ENCODE data around the gene UNCX. TPM values are rescaled to one million over a fixed set of nuclear protein-coding genes. Genes with fewer than 3 reads are reported as not detected.

The UNCX gene
- total and polyA plus RNA-seq, 12 donors = not detected

GRCh38 chr7:1248143-1248915 lies 15.7 kb downstream of the UNCX start:
- intact Hi-C loops (cut with DNase I) = no loop called here
- H3K9me3 ChIP-seq (replicated peaks in 1 of 3) = no peaks in the 10 kb centered on the region
- peaks cover 0 to 17% of the 10 kb centered on the region in 2 donors for H3K4me1 ChIP-seq (replicated peaks in 1 of 2)
- H3K27ac ChIP-seq = no peak overlapping the region
- H3K36me3 ChIP-seq (replicated peaks in 1 of 2) = no peaks in the 10 kb centered on the region
- 5 to 11% (median 7%) methylated on average over 13 to 27 of the region's 27 CpGs for whole genome bisulfite sequencing, 4 donors
- peaks cover 84% of the 10 kb centered on the region for H3K27me3 ChIP-seq
- TF ChIP-seq POLR2A (IDR thresholded peaks at IDR 0.05) (no peak), CTCF (IDR thresholded peaks at IDR 0.05) (no peak)
- no peak for DNase-seq
- no peak overlapping the region for H3K4me3 ChIP-seq

GRCh38 chr7:1248916-1249581 lies 16.4 kb downstream of the UNCX start:
- intact Hi-C loops (cut with DNase I) = no loop called here
- TF ChIP-seq CTCF (IDR thresholded peaks at IDR 0.05) (no peak), POLR2A (IDR thresholded peaks at IDR 0.05) (no peak)
- DNase-seq = no peak
- no peak overlapping the region for H3K27ac ChIP-seq
- H3K27me3 ChIP-seq = peaks cover 83% of the 10 kb centered on the region
- WGBS, 4 donors = 3 to 7% (median 6%) methylated on average over 8 to 26 of the region's 26 CpGs
- no peaks in the 10 kb centered on the region for H3K9me3 ChIP-seq (replicated peaks in 1 of 3)
- peaks cover 0 to 17% of the 10 kb centered on the region in 2 donors for H3K4me1 ChIP-seq (replicated peaks in 1 of 2)
- H3K4me3 ChIP-seq = no peak overlapping the region
- no peaks in the 10 kb centered on the region for H3K36me3 ChIP-seq (replicated peaks in 1 of 2)

GRCh38 chr7:1249731-1250130 lies 17.1 kb downstream of the UNCX start:
- no peak overlapping the region for H3K27ac ChIP-seq
- no peak overlapping the region for H3K4me3 ChIP-seq
- intact Hi-C loops (cut with DNase I) = no loop called here
- peaks cover 83% of the 10 kb centered on the region for H3K27me3 ChIP-seq
- WGBS, 4 donors = 6 to 14% (median 9%) methylated on average over 9 to 14 of the region's 14 CpGs
- TF ChIP-seq POLR2A (IDR thresholded peaks at IDR 0.05) = no peak
- no peak for TF ChIP-seq CTCF (IDR thresholded peaks at IDR 0.05)
- no peaks in the 10 kb centered on the region for H3K9me3 ChIP-seq (replicated peaks in 1 of 3)
- peaks cover 0 to 17% of the 10 kb centered on the region in 2 donors for H3K4me1 ChIP-seq (replicated peaks in 1 of 2)
- DNase-seq = no peak
- H3K36me3 ChIP-seq (replicated peaks in 1 of 2) = no peaks in the 10 kb centered on the region

GRCh38 chr7:1250901-1251300 lies 18.2 kb downstream of the UNCX start:
- 70 to 92% (median 81%) methylated on average over 5 to 8 of the region's 8 CpGs for WGBS, 4 donors
- Histone ChIP-seq H3K9me3 (replicated peaks in 1 of 3) (no peaks in the 10 kb centered on the region), H3K27ac (no peak overlapping the region), H3K4me1 (replicated peaks in 1 of 2) (peaks cover 0 to 17% of the 10 kb centered on the region in 2 donors), H3K4me3 (no peak overlapping the region), H3K36me3 (replicated peaks in 1 of 2) (no peaks in the 10 kb centered on the region), H3K27me3 (peaks cover 84% of the 10 kb centered on the region)
- intact Hi-C loops (cut with DNase I) = no loop called here
- no peak for DNase-seq
- TF ChIP-seq CTCF (IDR thresholded peaks at IDR 0.05) = no peak

Measured in adrenal gland (tissue), 12 donors.